22Rv1 (cell line): ENCODE measurements around the gene DNTTIP2.

ENCODE experiments used
- H3K27ac ChIP-seq: fragments of 450-650 bp; 2 replicates; pipeline ENCODE4 v1.5.1; 2017
- CTCF ChIP-seq: fragments of 450-650 bp; IDR thresholded peaks from 2 replicates; pipeline ENCODE4 v1.5.1; 2017; ENCODE audit warnings: mild to moderate bottlenecking
- ZFX ChIP-seq: fragments of 450-650 bp; IDR thresholded peaks from 2 replicates; pipeline ENCODE4 v1.6.1; 2017; ENCODE audit warnings: antibody characterized with exemption, borderline replicate concordance

Gene DNTTIP2

GRCh38 chr1:93899543-93900207, 20.7 kb upstream of the DNTTIP2 start:
- TF ChIP-seq CTCF (no peak), ZFX (no peak)

GRCh38 chr1:93888900-93889299, 9.9 kb upstream of the DNTTIP2 start:
- no peak for TF ChIP-seq ZFX
- no peak for TF ChIP-seq CTCF
- no peak overlapping the region for H3K27ac ChIP-seq

More at GRCh38 chr1:93899543-93900207, 20.7 kb upstream of the DNTTIP2 start:
- H3K27ac ChIP-seq, result no peak overlapping the region

- no peak overlapping the region for H3K27ac ChIP-seq
- TF ChIP-seq CTCF (no peak), ZFX (no peak)
These were observed 3.3 kb upstream of the DNTTIP2 start for GRCh38 chr1:93882269-93882668.

- TF ChIP-seq ZFX, result no peak
- TF ChIP-seq CTCF, result no peak
- no peak overlapping the region for H3K27ac ChIP-seq
These were observed 1.7 kb upstream of the DNTTIP2 start for GRCh38 chr1:93880731-93881130.

GRCh38 chr1:93878501-93878888, 511 bp downstream of the DNTTIP2 start:
- H3K27ac ChIP-seq, result peak overlapping the region; percentile 83
- no peak for TF ChIP-seq ZFX
- TF ChIP-seq CTCF, result no peak

GRCh38 chr1:93877529-93877928, 1.5 kb downstream of the DNTTIP2 start:
- TF ChIP-seq CTCF, result no peak
- no peak overlapping the region for H3K27ac ChIP-seq

- H3K27ac ChIP-seq, result no peak overlapping the region
- TF ChIP-seq CTCF (no peak), ZFX (no peak)
These were observed 2.8 kb downstream of the DNTTIP2 start for GRCh38 chr1:93876244-93876643.
